Measurements from ENCODE around the gene ARMCX1. TPM values are rescaled to one million over a fixed set of nuclear protein-coding genes. Genes with fewer than 3 reads are reported as not detected.

Gene ARMCX1
- total and polyA plus RNA-seq, 10 of the 15 experiments (the other 5 are each of a cell fraction or from before 2014, with no cell fraction given) = 0.02 to 0.07 (median 0.05) TPM; not detected in 7

GRCh38 chrX:101530944-101531343 is 19.4 kb upstream of the ARMCX1 start:
- Histone ChIP-seq H3K4me2 (ENCODE audit: control insufficient read depth, insufficient read depth) (no peak overlapping the region), H3K27me3 (replicated peaks in 1 of 2; ENCODE audit: control insufficient read depth in 2 of 2, insufficient read depth in 2 of 2, low read length in 1 of 2) (no peaks in the 10 kb centered on the region), H3K79me2 (ENCODE audit: control insufficient read depth, insufficient read depth, low read length) (no peaks in the 10 kb centered on the region), H3K4me1 (ENCODE audit: control insufficient read depth, insufficient read depth, low read length) (no peaks in the 10 kb centered on the region), H4K20me1 (ENCODE audit: control insufficient read depth, insufficient read depth) (no peaks in the 10 kb centered on the region), H3K27ac (ENCODE audit: control insufficient read depth, insufficient read depth) (no peak overlapping the region), H3K9ac (ENCODE audit: control insufficient read depth, insufficient read depth, low read length) (no peak overlapping the region), H3K36me3 (ENCODE audit: control insufficient read depth in 2 of 2, insufficient read depth in 2 of 2, low read length in 1 of 2) (no peaks in the 10 kb centered on the region), H2AFZ (ENCODE audit: control insufficient read depth, low read depth, low read length) (no peak overlapping the region), H3K4me3 (no peak overlapping the region), H3K9me3 (replicated peaks; ENCODE audit: control insufficient read depth, insufficient read depth, low read length) (no peaks in the 10 kb centered on the region)
- in situ Hi-C loops (cut with MboI) = no loop called here
- ChIA-PET POLR2A (no interaction called here), CTCF (no interaction called here), SMC1A (ENCODE audit: uncharacterized antibody, unreplicated experiment) (no interaction called here), RAD21 (ENCODE audit: unreplicated experiment) (no interaction called here)
- TF ChIP-seq SMAD1 (IDR thresholded peaks at IDR 0.05; ENCODE audit: low read depth, partially characterized antibody) (no peak), NFYB (IDR thresholded peaks at IDR 0.05; ENCODE audit: insufficient read depth, low read depth, low read length) (no peak), MTA2 (IDR thresholded peaks at IDR 0.05; ENCODE audit: low read depth) (no peak), NRF1 (conservative IDR thresholded peaks at IDR 0.05; ENCODE audit: low read depth, low read length) (no peak), SIX5 (IDR thresholded peaks at IDR 0.05; ENCODE audit: low read depth, low read length, severe bottlenecking) (no peak), ZNF384 (IDR thresholded peaks at IDR 0.05; ENCODE audit: borderline replicate concordance, low read depth, low read length) (no peak), BCL3 (IDR thresholded peaks at IDR 0.05; ENCODE audit: borderline replicate concordance, insufficient read depth, low read depth, low read length, poor library complexity, severe bottlenecking) (no peak), BHLHE40 (IDR thresholded peaks at IDR 0.05; ENCODE audit: borderline replicate concordance in 1 of 2, low read depth in 2 of 2, low read length in 1 of 2) (no peak), MTA3 (IDR thresholded peaks at IDR 0.05; ENCODE audit: borderline replicate concordance, low read length) (no peak), MAX (IDR thresholded peaks at IDR 0.05; ENCODE audit: low read depth, low read length) (no peak), CEBPZ (IDR thresholded peaks at IDR 0.05; ENCODE audit: low read depth, low read length) (no peak), SMAD5 (IDR thresholded peaks at IDR 0.05; ENCODE audit: low read depth) (no peak)
- TF ChIP-seq, protein P1, sequence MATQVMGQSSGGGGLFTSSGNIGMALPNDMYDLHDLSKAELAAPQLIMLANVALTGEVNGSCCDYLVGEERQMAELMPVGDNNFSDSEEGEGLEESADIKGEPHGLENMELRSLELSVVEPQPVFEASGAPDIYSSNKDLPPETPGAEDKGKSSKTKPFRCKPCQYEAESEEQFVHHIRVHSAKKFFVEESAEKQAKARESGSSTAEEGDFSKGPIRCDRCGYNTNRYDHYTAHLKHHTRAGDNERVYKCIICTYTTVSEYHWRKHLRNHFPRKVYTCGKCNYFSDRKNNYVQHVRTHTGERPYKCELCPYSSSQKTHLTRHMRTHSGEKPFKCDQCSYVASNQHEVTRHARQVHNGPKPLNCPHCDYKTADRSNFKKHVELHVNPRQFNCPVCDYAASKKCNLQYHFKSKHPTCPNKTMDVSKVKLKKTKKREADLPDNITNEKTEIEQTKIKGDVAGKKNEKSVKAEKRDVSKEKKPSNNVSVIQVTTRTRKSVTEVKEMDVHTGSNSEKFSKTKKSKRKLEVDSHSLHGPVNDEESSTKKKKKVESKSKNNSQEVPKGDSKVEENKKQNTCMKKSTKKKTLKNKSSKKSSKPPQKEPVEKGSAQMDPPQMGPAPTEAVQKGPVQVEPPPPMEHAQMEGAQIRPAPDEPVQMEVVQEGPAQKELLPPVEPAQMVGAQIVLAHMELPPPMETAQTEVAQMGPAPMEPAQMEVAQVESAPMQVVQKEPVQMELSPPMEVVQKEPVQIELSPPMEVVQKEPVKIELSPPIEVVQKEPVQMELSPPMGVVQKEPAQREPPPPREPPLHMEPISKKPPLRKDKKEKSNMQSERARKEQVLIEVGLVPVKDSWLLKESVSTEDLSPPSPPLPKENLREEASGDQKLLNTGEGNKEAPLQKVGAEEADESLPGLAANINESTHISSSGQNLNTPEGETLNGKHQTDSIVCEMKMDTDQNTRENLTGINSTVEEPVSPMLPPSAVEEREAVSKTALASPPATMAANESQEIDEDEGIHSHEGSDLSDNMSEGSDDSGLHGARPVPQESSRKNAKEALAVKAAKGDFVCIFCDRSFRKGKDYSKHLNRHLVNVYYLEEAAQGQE (IDR thresholded peaks at IDR 0.05; ENCODE audit: low read depth, low read length) = no peak
- TF ChIP-seq, protein P2, sequence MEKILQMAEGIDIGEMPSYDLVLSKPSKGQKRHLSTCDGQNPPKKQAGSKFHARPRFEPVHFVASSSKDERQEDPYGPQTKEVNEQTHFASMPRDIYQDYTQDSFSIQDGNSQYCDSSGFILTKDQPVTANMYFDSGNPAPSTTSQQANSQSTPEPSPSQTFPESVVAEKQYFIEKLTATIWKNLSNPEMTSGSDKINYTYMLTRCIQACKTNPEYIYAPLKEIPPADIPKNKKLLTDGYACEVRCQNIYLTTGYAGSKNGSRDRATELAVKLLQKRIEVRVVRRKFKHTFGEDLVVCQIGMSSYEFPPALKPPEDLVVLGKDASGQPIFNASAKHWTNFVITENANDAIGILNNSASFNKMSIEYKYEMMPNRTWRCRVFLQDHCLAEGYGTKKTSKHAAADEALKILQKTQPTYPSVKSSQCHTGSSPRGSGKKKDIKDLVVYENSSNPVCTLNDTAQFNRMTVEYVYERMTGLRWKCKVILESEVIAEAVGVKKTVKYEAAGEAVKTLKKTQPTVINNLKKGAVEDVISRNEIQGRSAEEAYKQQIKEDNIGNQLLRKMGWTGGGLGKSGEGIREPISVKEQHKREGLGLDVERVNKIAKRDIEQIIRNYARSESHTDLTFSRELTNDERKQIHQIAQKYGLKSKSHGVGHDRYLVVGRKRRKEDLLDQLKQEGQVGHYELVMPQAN (conservative IDR thresholded peaks at IDR 0.05) = no peak
- BruUV-seq (replicated peaks) = no TSS peak
- WGBS (ENCODE audit: insufficient coverage, insufficient replicate concordance, low lambda C conversion rate, missing lambda C conversion rate) = 0% methylated on average over 2 of the region's 2 CpGs
- intact Hi-C loops (cut with micrococcal nuclease; ENCODE audit: unreplicated experiment) = no loop called here
- DNase-seq (ENCODE audit: low read depth, low spot score) = no peak
- no peak for ATAC-seq
- FAIRE-seq = no peak

Data from GM12878 (cell line).